Brain pericyte (primary cell): Measurements from ENCODE around the gene ANKRD6.

Experiments
- DNase-seq: peaks from one replicate; pipeline ENCODE4 v3.0.0-alpha.2; 2012; ENCODE audit warnings: low read depth, low spot score

Gene ANKRD6

GRCh38 chr6:89564752-89565427, 131.9 kb downstream of the ANKRD6 start:
- DNase-seq: no peak

- DNase-seq: no peak
Observed at GRCh38 chr6:89566008-89566800, 133.3 kb downstream of the ANKRD6 start.

GRCh38 chr6:89566930-89567629, 134.1 kb downstream of the ANKRD6 start:
- DNase-seq: no peak

- DNase-seq: no peak
Observed at GRCh38 chr6:89567630-89568390, 134.9 kb downstream of the ANKRD6 start.

- DNase-seq: no peak
Observed at GRCh38 chr6:89574910-89575561, 142.1 kb downstream of the ANKRD6 start.

GRCh38 chr6:89575562-89575960, 142.6 kb downstream of the ANKRD6 start:
- DNase-seq: no peak

GRCh38 chr6:89580997-89581666, 148.2 kb downstream of the ANKRD6 start:
- no peak for DNase-seq

- no peak for DNase-seq
Observed at GRCh38 chr6:89581689-89582088, 148.7 kb downstream of the ANKRD6 start.

- DNase-seq: no peak
Observed at GRCh38 chr6:89582669-89583325, 149.8 kb downstream of the ANKRD6 start.

GRCh38 chr6:89583559-89583958, 150.6 kb downstream of the ANKRD6 start:
- no peak for DNase-seq

- DNase-seq: no peak
Observed at GRCh38 chr6:89584539-89584938, 151.6 kb downstream of the ANKRD6 start.

GRCh38 chr6:89585154-89585553, 152.2 kb downstream of the ANKRD6 start:
- no peak for DNase-seq

- no peak for DNase-seq
Observed at GRCh38 chr6:89589297-89590025, 156.5 kb downstream of the ANKRD6 start.

- no peak for DNase-seq
Observed at GRCh38 chr6:89590133-89590532, 157.2 kb downstream of the ANKRD6 start.

GRCh38 chr6:89591745-89592144, 158.8 kb downstream of the ANKRD6 start:
- DNase-seq: no peak

- DNase-seq: no peak
Observed at GRCh38 chr6:89596056-89596455, 163.1 kb downstream of the ANKRD6 start.

- no peak for DNase-seq
Observed at GRCh38 chr6:89596484-89596883, 163.5 kb downstream of the ANKRD6 start.

GRCh38 chr6:89597372-89597771, 164.4 kb downstream of the ANKRD6 start:
- no peak for DNase-seq

GRCh38 chr6:89597988-89598387, 165.0 kb downstream of the ANKRD6 start:
- DNase-seq: no peak

- DNase-seq: no peak
Observed at GRCh38 chr6:89599727-89600126, 166.8 kb downstream of the ANKRD6 start.
